Retinal pigment epithelial cell (primary cell): Measurements from ENCODE around the gene TMEM120A.

ENCODE experiments used
- DNase-seq: peaks from one replicate; pipeline ENCODE4 v3.0.0-alpha.2; 2010; ENCODE audit warnings: low read depth
- H3K4me3 ChIP-seq: 2 replicates; pipeline ENCODE4 v1.5.1; 2011; ENCODE audit warnings: mild to moderate bottlenecking, low read length, control low read depth, moderate library complexity
- TF ChIP-seq, protein P1 (sequence below): conservative IDR thresholded peaks from 2 replicates; pipeline ENCODE4 v1.5.1; 2011; ENCODE audit warnings: low read depth, low read length, control low read depth, inconsistent platforms

Gene TMEM120A

GRCh38 chr7:75968012-75968411 lies 26.4 kb downstream of the TMEM120A start:
- TF ChIP-seq, protein P1, sequence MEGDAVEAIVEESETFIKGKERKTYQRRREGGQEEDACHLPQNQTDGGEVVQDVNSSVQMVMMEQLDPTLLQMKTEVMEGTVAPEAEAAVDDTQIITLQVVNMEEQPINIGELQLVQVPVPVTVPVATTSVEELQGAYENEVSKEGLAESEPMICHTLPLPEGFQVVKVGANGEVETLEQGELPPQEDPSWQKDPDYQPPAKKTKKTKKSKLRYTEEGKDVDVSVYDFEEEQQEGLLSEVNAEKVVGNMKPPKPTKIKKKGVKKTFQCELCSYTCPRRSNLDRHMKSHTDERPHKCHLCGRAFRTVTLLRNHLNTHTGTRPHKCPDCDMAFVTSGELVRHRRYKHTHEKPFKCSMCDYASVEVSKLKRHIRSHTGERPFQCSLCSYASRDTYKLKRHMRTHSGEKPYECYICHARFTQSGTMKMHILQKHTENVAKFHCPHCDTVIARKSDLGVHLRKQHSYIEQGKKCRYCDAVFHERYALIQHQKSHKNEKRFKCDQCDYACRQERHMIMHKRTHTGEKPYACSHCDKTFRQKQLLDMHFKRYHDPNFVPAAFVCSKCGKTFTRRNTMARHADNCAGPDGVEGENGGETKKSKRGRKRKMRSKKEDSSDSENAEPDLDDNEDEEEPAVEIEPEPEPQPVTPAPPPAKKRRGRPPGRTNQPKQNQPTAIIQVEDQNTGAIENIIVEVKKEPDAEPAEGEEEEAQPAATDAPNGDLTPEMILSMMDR: no peak
- H3K4me3 ChIP-seq: no peak overlapping the region
- DNase-seq: no peak

GRCh38 chr7:75967487-75967997 lies 26.9 kb downstream of the TMEM120A start:
- TF ChIP-seq, protein P1: no peak
- DNase-seq: no peak
- H3K4me3 ChIP-seq: no peak overlapping the region

DNA sequence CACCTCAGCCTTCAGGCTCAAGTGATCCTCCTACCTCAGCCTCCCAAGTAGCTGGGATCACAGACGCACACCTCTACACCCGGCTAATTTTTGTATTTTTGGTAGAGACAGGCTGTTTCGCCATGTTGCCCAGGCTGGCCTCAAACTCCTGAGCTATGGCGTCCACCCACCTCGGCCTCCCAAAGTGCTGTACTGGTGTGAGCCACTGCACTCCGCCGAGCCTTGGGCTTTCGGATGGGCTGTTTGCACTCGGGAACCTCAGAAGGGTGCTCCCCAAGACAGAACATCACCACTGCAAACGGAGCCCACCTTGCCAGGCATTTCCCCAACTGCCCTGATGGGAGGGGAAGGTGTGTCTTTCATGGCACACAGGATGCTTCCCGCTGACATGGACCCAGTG lies 27.3 kb downstream of the TMEM120A start:
- no peak for DNase-seq
- TF ChIP-seq, protein P1: no peak
- H3K4me3 ChIP-seq: no peak overlapping the region

DNA sequence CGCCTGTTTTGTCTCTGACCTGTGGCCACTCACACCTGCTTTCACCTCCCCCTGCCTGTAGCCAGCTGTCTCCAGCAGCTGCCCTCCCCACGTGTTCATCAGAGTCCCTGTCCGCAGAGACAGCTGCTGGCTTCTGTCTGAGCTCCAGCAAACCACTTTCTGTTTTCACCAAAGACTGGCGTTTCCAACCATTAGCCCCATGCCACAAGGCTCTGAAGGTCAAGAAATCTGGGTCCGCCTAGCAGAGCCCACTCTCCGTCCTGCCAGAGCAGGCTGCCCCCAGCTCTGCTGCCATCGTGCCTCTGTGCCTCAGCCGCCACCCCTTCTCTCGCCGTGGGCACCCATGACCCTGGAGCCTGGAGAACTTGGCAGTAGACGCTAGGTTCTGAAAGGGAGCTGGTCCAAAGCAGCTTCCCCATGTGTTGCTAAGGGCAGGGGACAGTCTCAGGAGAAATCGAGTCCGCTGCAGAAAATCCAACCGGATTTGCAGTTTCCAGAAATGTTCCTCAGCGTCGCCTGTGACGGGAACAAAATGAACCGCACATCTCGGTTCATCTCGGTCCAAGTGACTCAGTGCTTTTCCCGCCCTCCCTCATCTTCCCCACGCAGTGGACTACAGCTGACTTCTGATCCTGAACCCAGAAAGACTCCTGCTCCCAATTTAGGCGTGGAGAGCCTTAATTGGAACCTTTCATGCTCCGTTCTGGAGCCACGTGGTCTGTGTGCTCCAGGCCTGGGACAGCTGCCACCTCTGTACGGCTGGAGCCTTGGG lies 28.0 kb downstream of the TMEM120A start:
- no peak for DNase-seq
- H3K4me3 ChIP-seq: no peak overlapping the region
- TF ChIP-seq, protein P1: no peak

DNA sequence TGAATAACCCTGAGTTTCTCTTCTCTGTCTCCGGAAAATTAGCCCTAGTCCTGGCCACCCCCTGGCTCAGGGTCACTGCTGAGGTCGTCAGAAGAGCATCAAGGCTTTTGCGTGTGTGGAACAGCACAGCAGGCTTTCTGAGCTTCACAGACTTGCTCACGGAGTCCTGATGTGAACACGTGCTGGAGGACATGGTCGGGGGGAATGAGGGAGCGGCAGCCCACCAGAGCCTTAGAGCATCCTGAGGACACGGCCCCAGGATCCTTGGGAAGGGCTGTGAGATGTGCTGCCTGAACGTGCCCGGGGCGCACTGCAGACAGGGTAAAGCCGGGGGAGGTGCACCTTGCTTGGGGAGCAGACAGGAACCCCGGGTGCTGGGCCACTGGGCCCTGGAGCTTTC lies 28.8 kb downstream of the TMEM120A start:
- TF ChIP-seq, protein P1: no peak
- no peak for DNase-seq
- no peak overlapping the region for H3K4me3 ChIP-seq

- no peak for DNase-seq
- H3K4me3 ChIP-seq: no peak overlapping the region
- TF ChIP-seq, protein P1: no peak
Observed at GRCh38 chr7:75963381-75963995, 30.9 kb downstream of the TMEM120A start.
